Smooth muscle cell (in vitro differentiated cells): ENCODE results near the gene ETS1. TPM values are rescaled to one million over a fixed set of nuclear protein-coding genes. Genes with fewer than 3 reads are reported as not detected.

Experiments
- DNase-seq: peaks from one replicate; lab custom pipeline; 2025; ENCODE audit not compliant: unreplicated experiment; lab: John Stamatoyannopoulos, UW
- H2AFZ ChIP-seq: fragments of 200-600 bp; sonication (generic); 2 replicates; pipeline ENCODE4 v1.6.0; 2016; ENCODE audit warnings: antibody characterized with exemption, low read depth, mild to moderate bottlenecking
- H3F3A ChIP-seq: fragments of 200-600 bp; sonication (generic); 2 replicates; pipeline ENCODE4 v1.6.0; 2017; ENCODE audit warnings: antibody characterized with exemption, low read depth
- H3K27ac ChIP-seq: fragments of 200-600 bp; sonication (generic); 2 replicates; pipeline ENCODE4 v1.5.1; 2016; ENCODE audit warnings: low read depth, mild to moderate bottlenecking
- H3K27me3 ChIP-seq: fragments of 200-600 bp; sonication (generic); 2 replicates; pipeline ENCODE4 v1.6.1; 2016; ENCODE audit warnings: low read depth, mild to moderate bottlenecking
- H3K36me3 ChIP-seq: fragments of 200-600 bp; sonication (generic); 2 replicates; pipeline ENCODE4 v1.5.1; 2016; ENCODE audit warnings: low read depth
- H3K4me1 ChIP-seq: fragments of 200-600 bp; sonication (generic); 2 replicates; pipeline ENCODE4 v1.5.1; 2016; ENCODE audit warnings: low read depth
- H3K4me2 ChIP-seq: fragments of 200-600 bp; sonication (generic); 2 replicates; pipeline ENCODE4 v1.6.0; 2016; ENCODE audit warnings: mild to moderate bottlenecking
- H3K4me3 ChIP-seq: fragments of 200-600 bp; sonication (generic); 2 replicates; pipeline ENCODE4 v1.5.1; 2016; ENCODE audit warnings: mild to moderate bottlenecking
- H3K79me2 ChIP-seq: fragments of 200-600 bp; sonication (generic); 2 replicates; pipeline ENCODE4 v1.6.0; 2016; ENCODE audit warnings: low read depth, mild to moderate bottlenecking
- H3K9ac ChIP-seq: fragments of 200-600 bp; sonication (generic); 2 replicates; pipeline ENCODE4 v1.6.0; 2016; ENCODE audit warnings: low read depth
- H3K9me3 ChIP-seq: fragments of 200-600 bp; sonication (generic); replicated peaks from 2 replicates; pipeline ENCODE4 v1.5.1; 2016; ENCODE audit warnings: low read depth
- H4K20me1 ChIP-seq: fragments of 200-600 bp; sonication (generic); 2 replicates; pipeline ENCODE4 v1.6.0; 2016; ENCODE audit warnings: low read depth
- WGBS: methylation state at CpG from one replicate; pipeline ENCODE4 v1.1.7; 2016; ENCODE audit warnings: low lambda C conversion rate; 5-methylcytosine and 5-hydroxymethylcytosine counted together
- polyA plus RNA-seq: library from polyadenylated mRNA; unstranded; fragments of >200 nt; fragmentation: Nextera tagmentation; extraction: Ambion mirVana; gene quantifications from 2 replicates; pipeline ENCODE4 v1.2.1, GENCODE V29; 2016
- total RNA-seq: library from RNA; depleted of rRNA; stranded (reverse); fragments of >200 nt; gene quantifications from 2 replicates; pipeline ENCODE4 v1.2.3, GENCODE V29; 2014
- TF ChIP-seq, protein P1 (sequence below): fragments of 200-600 bp; sonication (generic); IDR thresholded peaks from 2 replicates; pipeline ENCODE4 v1.5.1; 2017; ENCODE audit warnings: borderline replicate concordance, mild to moderate bottlenecking, antibody characterized with exemption; ENCODE audit not compliant: insufficient read depth, poor library complexity, severe bottlenecking

The ETS1 gene
- total and polyA plus RNA-seq, 2 experiments from 2014 or later: 4.1 to 22.8 TPM

DNA sequence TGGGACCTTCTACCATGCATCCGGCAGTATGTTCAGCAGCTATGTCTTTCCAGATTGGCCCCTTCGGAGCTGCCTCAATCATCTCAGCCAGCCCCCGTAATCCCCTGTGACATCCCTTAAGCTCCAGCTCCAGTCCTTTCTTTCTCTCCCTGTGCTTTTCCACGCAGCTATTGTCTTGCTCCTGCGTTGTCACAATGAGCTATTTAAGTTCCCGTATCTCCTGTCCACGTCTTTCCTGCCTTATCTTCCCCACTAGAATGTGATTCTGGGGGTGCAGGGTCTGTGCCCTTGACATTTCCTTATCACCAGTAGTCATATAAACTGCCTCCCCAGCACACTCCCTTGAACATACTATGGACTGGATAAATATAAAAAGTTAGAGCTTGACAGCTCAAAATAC is 5.1 kb upstream of the ETS1 start:
- H3K27ac ChIP-seq: no peak overlapping the region
- H3K9me3 ChIP-seq: no peaks in the 10 kb centered on the region
- WGBS: 56% methylated on average over 7 of the region's 7 CpGs
- no peak overlapping the region for H3K4me3 ChIP-seq
- TF ChIP-seq, protein P1, sequence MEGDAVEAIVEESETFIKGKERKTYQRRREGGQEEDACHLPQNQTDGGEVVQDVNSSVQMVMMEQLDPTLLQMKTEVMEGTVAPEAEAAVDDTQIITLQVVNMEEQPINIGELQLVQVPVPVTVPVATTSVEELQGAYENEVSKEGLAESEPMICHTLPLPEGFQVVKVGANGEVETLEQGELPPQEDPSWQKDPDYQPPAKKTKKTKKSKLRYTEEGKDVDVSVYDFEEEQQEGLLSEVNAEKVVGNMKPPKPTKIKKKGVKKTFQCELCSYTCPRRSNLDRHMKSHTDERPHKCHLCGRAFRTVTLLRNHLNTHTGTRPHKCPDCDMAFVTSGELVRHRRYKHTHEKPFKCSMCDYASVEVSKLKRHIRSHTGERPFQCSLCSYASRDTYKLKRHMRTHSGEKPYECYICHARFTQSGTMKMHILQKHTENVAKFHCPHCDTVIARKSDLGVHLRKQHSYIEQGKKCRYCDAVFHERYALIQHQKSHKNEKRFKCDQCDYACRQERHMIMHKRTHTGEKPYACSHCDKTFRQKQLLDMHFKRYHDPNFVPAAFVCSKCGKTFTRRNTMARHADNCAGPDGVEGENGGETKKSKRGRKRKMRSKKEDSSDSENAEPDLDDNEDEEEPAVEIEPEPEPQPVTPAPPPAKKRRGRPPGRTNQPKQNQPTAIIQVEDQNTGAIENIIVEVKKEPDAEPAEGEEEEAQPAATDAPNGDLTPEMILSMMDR: no peak
- no peaks in the 10 kb centered on the region for H4K20me1 ChIP-seq
- no peak for DNase-seq
- peaks cover 18% of the 10 kb centered on the region for H3F3A ChIP-seq
- H3K9ac ChIP-seq: no peak overlapping the region
- no peaks in the 10 kb centered on the region for H3K36me3 ChIP-seq
- no peaks in the 10 kb centered on the region for H3K79me2 ChIP-seq
- H3K27me3 ChIP-seq: no peaks in the 10 kb centered on the region
- peaks cover 32% of the 10 kb centered on the region for H3K4me1 ChIP-seq
- H2AFZ ChIP-seq: no peak overlapping the region
- H3K4me2 ChIP-seq: no peak overlapping the region

DNA sequence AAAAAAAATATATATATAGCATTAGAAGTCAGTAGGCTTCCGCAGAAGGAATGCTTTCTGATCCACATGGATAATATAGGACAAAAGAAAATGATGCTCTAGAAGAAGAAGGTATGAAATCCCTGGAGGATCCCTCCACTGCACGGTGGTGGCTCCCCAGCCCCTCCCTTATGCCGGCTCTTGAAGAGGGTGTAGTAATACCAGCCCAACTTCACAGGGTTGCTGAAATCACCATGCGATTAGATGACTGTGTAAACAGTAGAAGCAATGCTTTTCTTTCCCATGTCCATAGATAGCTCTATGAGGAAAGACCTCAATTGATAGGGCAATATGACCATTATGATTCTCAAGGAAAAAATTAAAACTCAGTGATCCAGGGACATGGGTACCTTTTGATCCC is 3.2 kb upstream of the ETS1 start:
- no peak for DNase-seq
- H3K27ac ChIP-seq: no peak overlapping the region
- H3K27me3 ChIP-seq: peaks cover 13% of the 10 kb centered on the region
- H3K4me1 ChIP-seq: peaks cover 35% of the 10 kb centered on the region
- 79% methylated on average over 4 of the region's 4 CpGs for WGBS
- no peak overlapping the region for H3K4me2 ChIP-seq
- TF ChIP-seq, protein P1: no peak
- H2AFZ ChIP-seq: no peak overlapping the region
- H4K20me1 ChIP-seq: no peaks in the 10 kb centered on the region
- no peak overlapping the region for H3K4me3 ChIP-seq
- no peak overlapping the region for H3K9ac ChIP-seq
- H3K9me3 ChIP-seq: no peaks in the 10 kb centered on the region
- H3K36me3 ChIP-seq: no peaks in the 10 kb centered on the region
- H3F3A ChIP-seq: peaks cover 14% of the 10 kb centered on the region
- H3K79me2 ChIP-seq: no peaks in the 10 kb centered on the region

DNA sequence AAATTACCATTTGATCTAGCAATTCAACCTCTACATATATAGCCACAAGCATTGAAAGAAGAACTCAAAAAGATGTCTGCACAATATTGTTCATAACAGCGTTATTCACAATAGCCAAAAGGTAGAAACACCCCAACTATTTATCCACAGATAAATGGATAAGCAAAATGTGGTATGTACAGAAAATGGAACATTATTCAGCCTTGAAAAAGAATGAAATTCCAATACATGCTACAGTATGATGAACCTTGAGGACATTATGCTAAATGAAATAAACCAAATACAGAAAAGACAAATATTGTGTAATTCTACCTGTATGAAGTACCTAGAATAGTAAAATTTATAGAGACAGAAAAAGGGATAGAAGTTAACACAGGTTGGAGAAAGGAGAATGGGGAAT is 2.6 kb upstream of the ETS1 start:
- peaks cover 13% of the 10 kb centered on the region for H3K27me3 ChIP-seq
- H3F3A ChIP-seq: peaks cover 13% of the 10 kb centered on the region
- no peak for DNase-seq
- H3K4me2 ChIP-seq: no peak overlapping the region
- H3K9ac ChIP-seq: no peak overlapping the region
- no peaks in the 10 kb centered on the region for H4K20me1 ChIP-seq
- TF ChIP-seq, protein P1: no peak
- H3K4me3 ChIP-seq: no peak overlapping the region
- no peak overlapping the region for H3K27ac ChIP-seq
- H3K36me3 ChIP-seq: no peaks in the 10 kb centered on the region
- no peaks in the 10 kb centered on the region for H3K79me2 ChIP-seq
- peaks cover 35% of the 10 kb centered on the region for H3K4me1 ChIP-seq
- 93% methylated on average over 1 of the region's 1 CpG for WGBS
- no peak overlapping the region for H2AFZ ChIP-seq
- no peaks in the 10 kb centered on the region for H3K9me3 ChIP-seq

DNA sequence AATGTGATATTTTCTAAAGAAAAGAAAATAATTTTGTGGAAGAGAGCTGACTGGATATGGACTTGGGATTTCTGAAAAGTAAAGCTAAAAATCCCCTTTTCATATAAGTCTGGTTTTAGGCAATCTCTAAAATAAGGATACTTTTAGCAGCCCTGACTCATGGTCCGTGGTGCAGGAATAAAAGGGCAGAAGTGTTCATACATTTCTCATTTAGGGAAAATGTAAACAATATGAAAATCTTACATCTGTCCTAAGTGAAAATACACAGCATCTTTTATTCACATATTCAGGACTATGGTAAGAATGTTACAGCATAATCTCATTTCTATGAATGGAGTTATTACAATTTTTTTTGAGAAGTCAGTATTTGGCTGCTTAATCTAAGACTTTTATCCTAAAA is 735 bp upstream of the ETS1 start:
- 33% methylated on average over 1 of the region's 1 CpG for WGBS
- no peak for DNase-seq
- Histone ChIP-seq H3K27ac (no peak overlapping the region), H3K4me3 (no peak overlapping the region), H4K20me1 (no peaks in the 10 kb centered on the region), H3K9ac (no peak overlapping the region), H3F3A (peaks cover 4% of the 10 kb centered on the region), H3K27me3 (peaks cover 13% of the 10 kb centered on the region), H3K79me2 (no peaks in the 10 kb centered on the region), H3K9me3 (no peaks in the 10 kb centered on the region), H3K36me3 (no peaks in the 10 kb centered on the region), H2AFZ (no peak overlapping the region), H3K4me2 (peak overlapping the region; percentile 85), H3K4me1 (peaks cover 19% of the 10 kb centered on the region)
- TF ChIP-seq, protein P1: no peak
